Measurements from ENCODE around the gene WFIKKN1.
A peak's percentile ranks its signal among the peaks of the same experiment; 100 is the strongest.

Gene WFIKKN1

GRCh38 chr16:583815-584591 lies 46.8 kb upstream of the WFIKKN1 start:
- Histone ChIP-seq H2BK5ac (ENCODE audit: low read depth, low read length, poor library complexity) (no peak overlapping the region), H3K9me3 (ENCODE audit: insufficient read depth, low read depth, low read length) (peaks cover 4% of the 10 kb centered on the region), H3K4me2 (ENCODE audit: low read length) (no peak overlapping the region), H4K12ac (ENCODE audit: low read depth, low read length) (no peak overlapping the region), H2BK120ac (ENCODE audit: insufficient read depth, low read length, poor library complexity) (no peak overlapping the region), H3K4ac (ENCODE audit: low read depth, low read length) (no peak overlapping the region), H3K18ac (ENCODE audit: low read length) (no peak overlapping the region), H4K8ac (ENCODE audit: low read depth, low read length) (no peak overlapping the region), H3K23ac (ENCODE audit: low read length) (no peak overlapping the region), H3K4me3 (ENCODE audit: low read depth, low read length) (no peak overlapping the region), H2AFZ (ENCODE audit: insufficient read depth, low read length, poor library complexity) (no peak overlapping the region), H3K79me1 (ENCODE audit: low read length) (peaks cover 9% of the 10 kb centered on the region), H3K27ac (ENCODE audit: low read depth, low read length) (no peak overlapping the region), H3K27me3 (ENCODE audit: insufficient read depth, low read length) (no peaks in the 10 kb centered on the region), H4K91ac (ENCODE audit: low read depth, low read length) (no peak overlapping the region), H3K79me2 (ENCODE audit: control insufficient read depth, insufficient read depth, low read length, poor library complexity) (peaks cover 11% of the 10 kb centered on the region), H3K36me3 (ENCODE audit: control insufficient read depth in 1 of 2, insufficient read depth in 2 of 2, low read length in 2 of 2) (peaks cover 11 to 18% of the 10 kb centered on the region in 2 experiments), H3K4me1 (ENCODE audit: control insufficient read depth in 1 of 2, insufficient read depth in 2 of 2, low read length in 2 of 2) (peaks cover 5 to 6% of the 10 kb centered on the region in 2 experiments), H2BK12ac (ENCODE audit: low read length) (no peak overlapping the region), H3K14ac (ENCODE audit: low read length) (no peak overlapping the region), H3K9ac (ENCODE audit: low read length) (no peak overlapping the region), H2AK5ac (ENCODE audit: low read length) (no peak overlapping the region)
- DNase-seq: no peak
- no CpG with 5 or more reads among the region's 38 CpGs for WGBS (ENCODE audit: extremely low coverage, insufficient coverage, insufficient read length)

DNA sequence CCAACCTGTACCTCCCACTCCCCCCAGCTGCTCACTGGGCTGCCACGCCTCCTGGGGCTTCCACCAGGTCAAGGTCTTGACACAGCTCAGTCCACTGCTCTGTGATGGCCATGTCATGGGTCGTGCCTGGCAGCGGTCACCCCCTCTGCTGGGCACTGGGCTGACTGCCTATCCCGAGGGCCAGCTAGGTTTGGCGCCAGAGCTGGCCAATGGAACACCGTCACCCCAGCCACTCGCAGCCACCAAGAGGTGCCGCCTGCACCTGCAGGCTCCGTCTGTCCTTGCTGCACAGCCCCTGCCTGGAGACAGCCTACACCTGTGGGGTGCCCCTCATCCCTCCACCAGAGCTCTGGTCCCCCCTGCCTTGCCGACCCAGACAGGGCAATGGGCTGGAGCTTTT lies 45.4 kb upstream of the WFIKKN1 start:
- no peak overlapping the region for H4K12ac ChIP-seq (ENCODE audit: low read depth, low read length)
- H3K79me1 ChIP-seq (ENCODE audit: low read length): peaks cover 19% of the 10 kb centered on the region
- no peak overlapping the region for H2BK12ac ChIP-seq (ENCODE audit: low read length)
- H3K23ac ChIP-seq (ENCODE audit: low read length): no peak overlapping the region
- no peak overlapping the region for H3K4ac ChIP-seq (ENCODE audit: low read depth, low read length)
- DNase-seq: no peak
- H2AK5ac ChIP-seq (ENCODE audit: low read length): no peak overlapping the region
- no peak overlapping the region for H2BK120ac ChIP-seq (ENCODE audit: insufficient read depth, low read length, poor library complexity)
- no peak overlapping the region for H4K8ac ChIP-seq (ENCODE audit: low read depth, low read length)
- no peak overlapping the region for H2BK5ac ChIP-seq (ENCODE audit: low read depth, low read length, poor library complexity)
- no peaks in the 10 kb centered on the region for H3K27me3 ChIP-seq (ENCODE audit: insufficient read depth, low read length)
- H3K4me3 ChIP-seq (ENCODE audit: low read depth, low read length): no peak overlapping the region
- no peak overlapping the region for H3K14ac ChIP-seq (ENCODE audit: low read length)
- peaks cover 5 to 6% of the 10 kb centered on the region in 2 experiments for H3K4me1 ChIP-seq (ENCODE audit: control insufficient read depth in 1 of 2, insufficient read depth in 2 of 2, low read length in 2 of 2)
- no peak overlapping the region for H3K27ac ChIP-seq (ENCODE audit: low read depth, low read length)
- peaks cover 3% of the 10 kb centered on the region for H3K9me3 ChIP-seq (ENCODE audit: insufficient read depth, low read depth, low read length)
- H3K4me2 ChIP-seq (ENCODE audit: low read length): no peak overlapping the region
- no peak overlapping the region for H4K91ac ChIP-seq (ENCODE audit: low read depth, low read length)
- H3K79me2 ChIP-seq (ENCODE audit: control insufficient read depth, insufficient read depth, low read length, poor library complexity): peaks cover 18% of the 10 kb centered on the region
- no peak overlapping the region for H3K18ac ChIP-seq (ENCODE audit: low read length)
- no peak overlapping the region for H2AFZ ChIP-seq (ENCODE audit: insufficient read depth, low read length, poor library complexity)
- H3K9ac ChIP-seq (ENCODE audit: low read length): no peak overlapping the region
- WGBS (ENCODE audit: extremely low coverage, insufficient coverage, insufficient read length): no CpG with 5 or more reads among the region's 10 CpGs
- peaks cover 11 to 15% of the 10 kb centered on the region in 2 experiments for H3K36me3 ChIP-seq (ENCODE audit: control insufficient read depth in 1 of 2, insufficient read depth in 2 of 2, low read length in 2 of 2)

- no peak overlapping the region for H2BK5ac ChIP-seq (ENCODE audit: low read depth, low read length, poor library complexity)
- no peak overlapping the region for H4K91ac ChIP-seq (ENCODE audit: low read depth, low read length)
- H4K8ac ChIP-seq (ENCODE audit: low read depth, low read length): no peak overlapping the region
Measured at GRCh38 chr16:586047-586644, 44.6 kb upstream of the WFIKKN1 start.

GRCh38 chr16:586645-587590 lies 43.9 kb upstream of the WFIKKN1 start:
- no CpG with 5 or more reads among the region's 14 CpGs for WGBS (ENCODE audit: extremely low coverage, insufficient coverage, insufficient read length)
- DNase-seq: peak in 1 of 2 donors; percentile 14

More at GRCh38 chr16:586047-586644, 44.6 kb upstream of the WFIKKN1 start:
- peaks cover 3% of the 10 kb centered on the region for H3K9me3 ChIP-seq (ENCODE audit: insufficient read depth, low read depth, low read length)
- no peaks in the 10 kb centered on the region for H3K27me3 ChIP-seq (ENCODE audit: insufficient read depth, low read length)
- no peak overlapping the region for H3K4me3 ChIP-seq (ENCODE audit: low read depth, low read length)
- H3K79me1 ChIP-seq (ENCODE audit: low read length): peaks cover 21% of the 10 kb centered on the region
- H3K4me1 ChIP-seq (ENCODE audit: control insufficient read depth in 1 of 2, insufficient read depth in 2 of 2, low read length in 2 of 2): peaks cover 12 to 13% of the 10 kb centered on the region in 2 experiments
- no peak overlapping the region for H3K9ac ChIP-seq (ENCODE audit: low read length)
- no peak overlapping the region for H2BK120ac ChIP-seq (ENCODE audit: insufficient read depth, low read length, poor library complexity)
- peaks cover 5 to 8% of the 10 kb centered on the region in 2 experiments for H3K36me3 ChIP-seq (ENCODE audit: control insufficient read depth in 1 of 2, insufficient read depth in 2 of 2, low read length in 2 of 2)
- H3K4me2 ChIP-seq (ENCODE audit: low read length): no peak overlapping the region
- H2BK12ac ChIP-seq (ENCODE audit: low read length): no peak overlapping the region
- H3K18ac ChIP-seq (ENCODE audit: low read length): no peak overlapping the region
- no peak overlapping the region for H4K12ac ChIP-seq (ENCODE audit: low read depth, low read length)
- WGBS (ENCODE audit: extremely low coverage, insufficient coverage, insufficient read length): no CpG with 5 or more reads among the region's 16 CpGs
- H3K14ac ChIP-seq (ENCODE audit: low read length): no peak overlapping the region
- no peak overlapping the region for H3K4ac ChIP-seq (ENCODE audit: low read depth, low read length)
- H3K27ac ChIP-seq (ENCODE audit: low read depth, low read length): no peak overlapping the region
- no peak overlapping the region for H2AK5ac ChIP-seq (ENCODE audit: low read length)
- H3K23ac ChIP-seq (ENCODE audit: low read length): no peak overlapping the region
- no peak overlapping the region for H2AFZ ChIP-seq (ENCODE audit: insufficient read depth, low read length, poor library complexity)
- DNase-seq: peak; percentile 26 to 64
- H3K79me2 ChIP-seq (ENCODE audit: control insufficient read depth, insufficient read depth, low read length, poor library complexity): peaks cover 26% of the 10 kb centered on the region

More at GRCh38 chr16:586645-587590, 43.9 kb upstream of the WFIKKN1 start:
- Histone ChIP-seq H4K8ac (ENCODE audit: low read depth, low read length) (no peak overlapping the region), H3K4me1 (ENCODE audit: control insufficient read depth in 1 of 2, insufficient read depth in 2 of 2, low read length in 2 of 2) (peaks cover 16 to 18% of the 10 kb centered on the region in 2 experiments), H2AFZ (ENCODE audit: insufficient read depth, low read length, poor library complexity) (no peak overlapping the region), H2AK5ac (ENCODE audit: low read length) (no peak overlapping the region), H3K9ac (ENCODE audit: low read length) (no peak overlapping the region), H3K27me3 (ENCODE audit: insufficient read depth, low read length) (no peaks in the 10 kb centered on the region), H3K4ac (ENCODE audit: low read depth, low read length) (no peak overlapping the region), H3K4me2 (ENCODE audit: low read length) (no peak overlapping the region), H2BK120ac (ENCODE audit: insufficient read depth, low read length, poor library complexity) (no peak overlapping the region), H3K9me3 (ENCODE audit: insufficient read depth, low read depth, low read length) (peaks cover 3% of the 10 kb centered on the region), H4K91ac (ENCODE audit: low read depth, low read length) (no peak overlapping the region), H3K27ac (ENCODE audit: low read depth, low read length) (no peak overlapping the region), H2BK12ac (ENCODE audit: low read length) (no peak overlapping the region), H4K12ac (ENCODE audit: low read depth, low read length) (no peak overlapping the region), H3K14ac (ENCODE audit: low read length) (no peak overlapping the region), H3K79me2 (ENCODE audit: control insufficient read depth, insufficient read depth, low read length, poor library complexity) (peaks cover 27% of the 10 kb centered on the region), H3K36me3 (ENCODE audit: control insufficient read depth in 1 of 2, insufficient read depth in 2 of 2, low read length in 2 of 2) (peaks cover 3 to 8% of the 10 kb centered on the region in 2 experiments), H3K23ac (ENCODE audit: low read length) (no peak overlapping the region), H3K4me3 (ENCODE audit: low read depth, low read length) (no peak overlapping the region), H2BK5ac (ENCODE audit: low read depth, low read length, poor library complexity) (no peak overlapping the region), H3K18ac (ENCODE audit: low read length) (no peak overlapping the region), H3K79me1 (ENCODE audit: low read length) (peaks cover 21% of the 10 kb centered on the region)
